Small intestine (tissue), 7 donors: ENCODE data around the gene TBCE. TPM values are rescaled to one million over a fixed set of nuclear protein-coding genes. Genes with fewer than 3 reads are reported as not detected.

Source experiments
- DNase-seq, 2 donors: peaks; one replicate each; pipeline versions ENCODE4 v3.0.0 to v3.0.0-alpha.2; 2013
- FAIRE-seq: peaks from 2 replicates; lab custom pipeline; 2012; peaks lifted over from hg19 to GRCh38; lab: Jason Lieb, UNC
- H3K27ac ChIP-seq, 3 donors: one replicate each; pipeline ENCODE4 v1.5.1; 2013; ENCODE audit warnings: low read length in 2 of 3, mild to moderate bottlenecking in 2 of 3, control low read depth in 1 of 3, inconsistent platforms in 1 of 3, low read depth in 1 of 3, moderate library complexity in 1 of 3
- H3K27me3 ChIP-seq, 3 donors: one replicate each; pipeline ENCODE4 v1.6.1; 2013; ENCODE audit warnings: low read length in 3 of 3, inconsistent platforms in 1 of 3; ENCODE audit not compliant: control insufficient read depth in 3 of 3, insufficient read depth in 3 of 3
- H3K36me3 ChIP-seq, 3 donors: one replicate each; pipeline ENCODE4 v1.6.1; 2013; ENCODE audit warnings: low read length in 3 of 3, inconsistent platforms in 1 of 3, low read depth in 1 of 3, mild to moderate bottlenecking in 1 of 3, moderate library complexity in 1 of 3; ENCODE audit not compliant: control insufficient read depth in 3 of 3, insufficient read depth in 2 of 3
- H3K4me1 ChIP-seq, 3 donors: one replicate each; pipeline ENCODE4 v1.6.1; 2013; ENCODE audit warnings: low read length in 2 of 3, inconsistent platforms in 1 of 3, low read depth in 1 of 3, mild to moderate bottlenecking in 1 of 3, moderate library complexity in 1 of 3; ENCODE audit not compliant: control insufficient read depth in 3 of 3, insufficient read depth in 2 of 3
- H3K4me3 ChIP-seq, 3 donors: one replicate each; pipeline ENCODE4 v1.5.1; 2013; ENCODE audit warnings: low read length in 3 of 3, control low read depth in 1 of 3, inconsistent platforms in 1 of 3, low read depth in 1 of 3, mild to moderate bottlenecking in 1 of 3, moderate library complexity in 1 of 3
- H3K9me3 ChIP-seq, 2 donors: one replicate each; pipeline ENCODE4 v1.6.1; 2013; ENCODE audit warnings: low read depth in 1 of 2, low read length in 1 of 2; ENCODE audit not compliant: control insufficient read depth in 2 of 2, insufficient read depth in 1 of 2
- WGBS, 3 donors: extraction: QIAGEN DNeasy Blood & Tissue Kit; methylation state at CpG; one replicate each; pipeline ENCODE4 v1.1.7; 2013; 5-methylcytosine and 5-hydroxymethylcytosine counted together
- polyA plus RNA-seq, 4 donors: library from polyadenylated mRNA; stranded (reverse) in 3 of 4; unstranded in 1 of 4; fragments of 200-250 nt in 3 of 4; fragments of 120-200 nt in 1 of 4; gene quantifications; one replicate each; pipeline versions ENCODE4 v1.2.1 to v1.2.3, GENCODE V29; 2013
- donor health status: healthy with polysubstance abuse.
- donor health status: control.
- donor health status: control.
- donor health status: Bipolar disorder and iron deficiency.
- donor health status: healthy.

The TBCE gene
- polyA plus RNA-seq, 4 donors: 14.7 to 40.9 (median 22.1) TPM

DNA sequence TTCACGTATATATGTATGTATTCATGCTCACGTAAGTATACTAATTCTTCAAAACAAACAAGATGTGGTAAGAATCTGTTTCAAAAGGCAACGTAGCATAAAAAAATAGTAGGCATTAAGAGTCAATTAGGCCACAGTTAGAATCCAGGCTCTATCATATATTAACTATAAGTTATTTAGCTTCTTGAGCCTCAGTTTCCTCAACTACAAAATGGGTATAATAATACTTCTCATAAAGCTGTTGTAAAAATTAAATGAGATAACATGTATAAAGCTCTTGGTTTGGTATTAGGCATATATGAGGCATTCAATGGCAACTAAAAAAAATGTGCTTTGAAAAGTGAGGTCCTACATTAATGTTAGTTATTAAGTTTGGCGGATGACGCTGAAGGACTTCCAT lies 127.8 kb downstream of the TBCE start:
- Histone ChIP-seq H3K27ac (no peak overlapping the region), H3K4me1 (no peaks in the 10 kb centered on the region), H3K9me3 (no peaks in the 10 kb centered on the region), H3K27me3 (no peaks in the 10 kb centered on the region), H3K36me3 (peaks cover 3 to 20% (median 12%) of the 10 kb centered on the region in 3 donors), H3K4me3 (no peak overlapping the region)
- 94 to 97% (median 97%) methylated on average over 5 of the region's 5 CpGs for WGBS, 3 donors
- no peak for DNase-seq
- no peak for FAIRE-seq

DNA sequence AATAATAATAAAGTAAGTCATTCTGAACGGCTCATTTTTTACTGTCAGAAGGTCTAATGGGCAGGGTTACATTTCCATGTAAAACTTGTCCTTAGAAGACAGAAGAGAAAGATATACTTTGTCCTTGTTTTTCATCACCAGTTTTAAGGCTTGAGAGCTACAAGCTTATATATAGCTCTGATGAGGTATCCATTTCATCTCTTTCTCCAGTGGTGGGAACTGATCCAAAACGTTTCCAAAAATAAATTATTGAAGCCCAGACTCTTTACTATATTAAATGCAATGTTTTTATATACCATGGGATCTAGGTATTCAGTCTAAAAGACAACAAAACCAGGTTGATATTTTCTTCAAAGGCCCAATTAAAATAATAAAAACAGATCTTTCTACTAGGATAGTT lies 128.3 kb downstream of the TBCE start:
- H3K27ac ChIP-seq: no peak overlapping the region
- H3K9me3 ChIP-seq: no peaks in the 10 kb centered on the region
- H3K4me1 ChIP-seq: peaks cover 0 to 1% (median 0%) of the 10 kb centered on the region in 3 donors
- H3K27me3 ChIP-seq: no peaks in the 10 kb centered on the region
- FAIRE-seq (no peak), DNase-seq (no peak)
- H3K36me3 ChIP-seq: peaks cover 3 to 16% (median 12%) of the 10 kb centered on the region in 3 donors
- H3K4me3 ChIP-seq: no peak overlapping the region
- WGBS, 3 donors: 79 to 82% (median 81%) methylated on average over 2 of the region's 2 CpGs

GRCh38 chr1:235500971-235501540 lies 133.8 kb downstream of the TBCE start:
- H3K36me3 ChIP-seq: peaks cover 0 to 4% (median 0%) of the 10 kb centered on the region in 3 donors
- no peak overlapping the region for H3K4me3 ChIP-seq
- FAIRE-seq (no peak), DNase-seq (peak in 1 of 2 donors; percentile 62)
- H3K4me1 ChIP-seq: peaks cover 0 to 7% (median 0%) of the 10 kb centered on the region in 3 donors
- no peaks in the 10 kb centered on the region for H3K9me3 ChIP-seq
- no peak overlapping the region for H3K27ac ChIP-seq
- 50 to 71% (median 66%) methylated on average over 5 of the region's 5 CpGs for WGBS, 3 donors
- H3K27me3 ChIP-seq: no peaks in the 10 kb centered on the region

Other genes starting within 250 kb of the TBCE start
- 100 to 1,000 TPM in 1 of 4 donors, 10 to 100 TPM in 3; 44.1 to 199 (median 76.6) TPM for gene TOMM20, start 238.6 kb upstream of the TBCE start, polyA plus RNA-seq
- 10 to 100 TPM; 51.8 to 76.7 (median 61.1) TPM for gene RBM34, start 206.2 kb upstream of the TBCE start, polyA plus RNA-seq
- 10 to 100 TPM; 10.3 to 26.6 (median 12.6) TPM for gene ARID4B, start 39.2 kb upstream of the TBCE start, polyA plus RNA-seq
- 10 to 100 TPM; 19.7 to 36.2 (median 23.0) TPM for gene GGPS1, start 38.9 kb upstream of the TBCE start, polyA plus RNA-seq
- 10 to 100 TPM in 1 of 4 donors, 1 to 10 TPM in 3; 2.7 to 17.3 (median 5.5) TPM for gene B3GALNT2, start 137.0 kb downstream of the TBCE start, polyA plus RNA-seq